IPS-18c (cell line): Measurements from ENCODE around the gene UBR1.
"Not testable (repeated sequence)": the region's sequence is repeated elsewhere in the genome, so short reads cannot be mapped to it uniquely, and the experiment has no call there.

Source experiments
- H3K4me3 ChIP-seq: 2 replicates; pipeline ENCODE4 v1.7.0; 2013; ENCODE audit warnings: low read depth, mild to moderate bottlenecking, low read length, moderate library complexity; ENCODE audit not compliant: insufficient read depth
- H3K9me3 ChIP-seq: one replicate; pipeline ENCODE4 v1.6.1; 2013; ENCODE audit warnings: mild to moderate bottlenecking, low read length, moderate library complexity; ENCODE audit not compliant: control insufficient read depth, insufficient read depth

The UBR1 gene

GRCh38 chr15:42908538-42908937 is 197.3 kb downstream of the UBR1 start:
- Histone ChIP-seq H3K9me3 (no peaks in the 10 kb centered on the region), H3K4me3 (no peak overlapping the region)

DNA sequence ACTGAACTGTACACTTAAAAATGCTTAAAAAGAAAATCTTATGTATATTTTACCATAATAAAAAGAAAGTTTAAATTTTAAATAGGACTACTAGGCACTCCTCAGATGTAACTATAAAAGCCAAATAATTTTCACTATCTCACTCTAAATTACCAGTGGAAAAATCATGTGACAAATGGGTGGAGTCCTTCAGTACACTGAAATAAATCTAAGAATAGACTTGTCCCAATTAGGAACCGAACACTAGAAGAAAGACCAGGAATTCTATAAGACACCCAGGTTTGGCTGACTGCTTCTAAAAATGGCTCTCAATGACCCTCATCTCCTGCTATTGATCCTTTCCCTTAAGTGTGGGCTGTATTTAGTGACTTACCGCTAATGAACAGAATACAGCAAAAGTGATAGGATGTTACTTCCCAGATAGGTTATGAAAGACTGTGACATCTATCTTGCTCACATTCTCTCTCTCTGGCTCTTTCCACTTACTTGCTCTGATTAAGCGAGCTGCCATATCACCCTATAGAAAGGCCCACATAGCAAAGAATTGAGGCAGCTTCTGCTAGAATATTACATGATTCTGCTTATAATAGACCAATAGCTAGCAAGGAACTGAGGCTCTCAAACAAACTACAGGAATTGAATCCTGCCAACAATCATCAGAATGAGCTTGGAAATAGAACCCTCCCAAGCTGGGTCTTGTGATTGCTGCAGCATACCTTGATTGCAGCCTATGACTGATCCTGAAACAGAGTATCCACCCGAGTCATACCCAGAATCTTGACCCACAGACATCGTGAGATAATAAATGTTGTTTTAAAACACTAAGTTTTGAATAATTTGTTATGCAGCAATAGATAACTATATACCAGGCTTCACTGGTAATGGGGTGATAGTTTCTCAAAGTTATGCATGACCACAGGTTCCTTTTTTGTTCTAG is 202.2 kb downstream of the UBR1 start:
- no peaks in the 10 kb centered on the region for H3K9me3 ChIP-seq

GRCh38 chr15:42893911-42894310 is 211.9 kb downstream of the UBR1 start:
- not testable (repeated sequence) for H3K4me3 ChIP-seq, H3K9me3 ChIP-seq

More for the DNA sequence above, 202.2 kb downstream of the UBR1 start:
- no peak overlapping the region for H3K4me3 ChIP-seq
